ENCODE results near the gene KREMEN2.

KREMEN2 gene

DNA sequence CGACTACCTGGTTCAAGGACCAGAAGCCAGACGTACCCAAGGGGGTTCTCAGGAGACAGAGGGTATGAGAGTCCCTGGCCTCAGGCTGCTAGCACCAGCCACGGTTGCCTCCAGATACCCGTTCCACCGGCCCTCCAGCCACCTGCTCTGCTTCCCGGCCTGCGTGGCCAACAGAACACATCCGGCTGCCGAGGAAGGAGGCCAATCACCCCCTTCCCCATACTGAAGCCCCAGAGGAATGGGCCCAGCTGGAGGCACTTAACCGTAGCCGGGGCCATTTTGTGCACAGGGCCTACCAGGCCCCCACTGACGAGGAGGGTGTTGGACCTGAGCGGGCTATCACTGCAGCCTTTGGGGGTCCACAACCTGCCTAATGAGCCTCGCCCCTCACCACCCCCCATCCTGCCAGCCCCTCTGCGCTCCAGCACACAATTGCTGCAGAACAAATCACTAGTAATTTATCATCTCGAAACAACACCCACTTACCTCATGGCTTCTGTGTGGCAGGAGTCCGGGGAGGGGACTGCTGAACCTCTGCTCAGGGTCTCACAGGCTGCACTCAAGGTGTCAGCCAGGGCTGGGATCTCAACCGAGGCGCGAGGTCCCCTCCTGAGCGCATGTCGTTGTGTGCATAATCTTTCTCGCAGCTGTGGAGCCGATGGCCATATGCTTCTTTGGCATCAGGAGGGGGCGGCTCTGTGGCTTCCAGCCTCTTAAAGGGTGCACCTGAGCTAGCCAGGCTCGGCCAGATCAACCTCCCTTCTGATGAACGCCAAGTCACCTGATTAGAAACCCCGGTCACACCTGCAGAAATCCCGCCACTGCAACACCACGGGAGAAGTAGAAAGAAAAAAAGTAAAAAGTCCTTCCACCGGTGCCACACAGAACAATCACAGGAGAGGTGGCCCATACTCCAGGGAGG, 10.1 kb upstream of the KREMEN2 start:
- DNase-seq (ENCODE audit: low read depth), result no peak
- H3K4me3 ChIP-seq (ENCODE audit: low read depth, low read length), result no peak overlapping the region

GRCh38 chr16:2954656-2955381, 9.3 kb upstream of the KREMEN2 start:
- H3K4me3 ChIP-seq (ENCODE audit: low read depth, low read length), result no peak overlapping the region
- DNase-seq (ENCODE audit: low read depth), result no peak
- TF ChIP-seq, protein P1, sequence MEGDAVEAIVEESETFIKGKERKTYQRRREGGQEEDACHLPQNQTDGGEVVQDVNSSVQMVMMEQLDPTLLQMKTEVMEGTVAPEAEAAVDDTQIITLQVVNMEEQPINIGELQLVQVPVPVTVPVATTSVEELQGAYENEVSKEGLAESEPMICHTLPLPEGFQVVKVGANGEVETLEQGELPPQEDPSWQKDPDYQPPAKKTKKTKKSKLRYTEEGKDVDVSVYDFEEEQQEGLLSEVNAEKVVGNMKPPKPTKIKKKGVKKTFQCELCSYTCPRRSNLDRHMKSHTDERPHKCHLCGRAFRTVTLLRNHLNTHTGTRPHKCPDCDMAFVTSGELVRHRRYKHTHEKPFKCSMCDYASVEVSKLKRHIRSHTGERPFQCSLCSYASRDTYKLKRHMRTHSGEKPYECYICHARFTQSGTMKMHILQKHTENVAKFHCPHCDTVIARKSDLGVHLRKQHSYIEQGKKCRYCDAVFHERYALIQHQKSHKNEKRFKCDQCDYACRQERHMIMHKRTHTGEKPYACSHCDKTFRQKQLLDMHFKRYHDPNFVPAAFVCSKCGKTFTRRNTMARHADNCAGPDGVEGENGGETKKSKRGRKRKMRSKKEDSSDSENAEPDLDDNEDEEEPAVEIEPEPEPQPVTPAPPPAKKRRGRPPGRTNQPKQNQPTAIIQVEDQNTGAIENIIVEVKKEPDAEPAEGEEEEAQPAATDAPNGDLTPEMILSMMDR (IDR thresholded peaks at IDR 0.05; ENCODE audit: low read depth, low read length, missing control alignments), result no peak

More for the DNA sequence above, 10.1 kb upstream of the KREMEN2 start:
- TF ChIP-seq, protein P1 (IDR thresholded peaks at IDR 0.05; ENCODE audit: low read depth, low read length, missing control alignments), result no peak

DNA sequence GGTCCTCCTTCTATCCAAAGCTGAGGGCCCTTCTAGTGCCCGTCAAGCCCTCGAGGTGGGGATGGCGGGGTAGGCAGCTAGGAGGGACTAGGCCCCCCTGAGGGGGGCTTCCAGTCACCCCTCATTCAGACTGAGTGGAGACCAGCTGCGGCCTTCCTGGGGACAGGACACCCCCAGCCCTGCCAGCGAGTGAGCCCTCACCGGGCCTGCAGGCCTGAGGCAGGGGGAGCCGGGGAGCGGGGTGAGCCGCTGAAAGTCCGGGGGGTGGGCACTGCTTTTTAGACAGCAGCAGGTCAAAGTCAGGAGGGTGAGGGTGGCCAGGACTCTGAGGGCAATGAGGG, 8.7 kb upstream of the KREMEN2 start:
- no peak for DNase-seq (ENCODE audit: low read depth)
- no peak overlapping the region for H3K4me3 ChIP-seq (ENCODE audit: low read depth, low read length)
- TF ChIP-seq, protein P1 (IDR thresholded peaks at IDR 0.05; ENCODE audit: low read depth, low read length, missing control alignments), result no peak

DNA sequence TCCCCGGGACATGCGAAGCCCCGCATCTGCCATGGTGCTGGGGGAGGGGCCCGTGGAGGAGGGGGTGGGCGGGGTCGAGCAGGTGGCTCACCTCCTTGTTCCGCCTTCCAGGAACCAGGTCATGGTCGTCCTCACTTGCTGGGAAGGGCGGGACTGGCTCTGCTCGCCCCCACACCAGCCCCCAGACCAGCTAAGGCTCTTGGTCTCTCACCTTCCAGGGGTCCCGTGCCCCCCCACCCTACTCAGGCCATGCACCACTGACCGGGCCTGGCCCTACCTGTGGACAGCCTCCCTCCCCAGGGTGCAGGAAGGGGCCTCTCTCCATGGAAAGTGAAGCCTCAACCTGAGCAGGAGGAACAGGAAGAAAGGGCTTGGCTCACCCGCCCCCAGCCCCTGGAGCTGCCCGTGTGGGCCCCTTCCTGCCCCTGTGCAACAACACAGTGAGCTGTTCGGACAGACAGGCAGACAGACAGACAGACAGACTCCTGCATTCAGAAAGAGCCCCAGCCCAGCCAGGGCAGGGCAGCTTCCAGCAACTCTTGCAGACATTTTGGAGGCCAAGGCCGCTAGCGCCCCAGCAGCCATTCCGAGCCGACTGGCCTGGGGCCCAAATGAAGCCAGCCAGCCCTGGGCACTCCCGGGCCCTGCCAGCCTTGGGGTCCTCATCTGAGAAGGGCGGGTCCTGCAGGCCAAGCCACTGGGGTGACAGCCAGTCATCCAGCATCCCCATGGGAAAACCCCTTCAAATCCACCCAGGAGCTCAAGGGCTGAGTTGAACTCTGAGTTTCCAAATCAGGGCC, 8.1 kb upstream of the KREMEN2 start:
- TF ChIP-seq, protein P1 (IDR thresholded peaks at IDR 0.05; ENCODE audit: low read depth, low read length, missing control alignments), result no peak
- no peak for DNase-seq (ENCODE audit: low read depth)
- no peak overlapping the region for H3K4me3 ChIP-seq (ENCODE audit: low read depth, low read length)

DNA sequence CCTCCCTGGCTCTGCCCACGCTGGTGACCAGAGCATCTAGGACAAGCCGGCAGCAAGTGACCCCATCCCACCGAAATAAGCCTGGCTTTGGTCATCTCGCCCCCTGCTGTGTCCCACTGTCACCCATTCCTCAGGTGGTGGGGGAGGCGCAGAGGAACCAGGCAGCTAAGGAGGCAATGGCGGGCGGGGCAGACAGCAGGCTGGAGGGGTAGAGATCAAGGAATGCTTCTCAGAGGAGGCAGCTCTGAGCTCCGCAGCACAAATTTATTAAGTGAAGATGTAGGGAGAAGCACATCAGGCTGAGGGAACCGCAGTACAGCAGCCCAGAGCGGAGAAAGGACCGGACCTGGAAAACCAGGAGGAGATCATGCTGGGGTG, 7.5 kb upstream of the KREMEN2 start:
- H3K4me3 ChIP-seq (ENCODE audit: low read depth, low read length), result no peak overlapping the region
- TF ChIP-seq, protein P1 (IDR thresholded peaks at IDR 0.05; ENCODE audit: low read depth, low read length, missing control alignments), result no peak
- no peak for DNase-seq (ENCODE audit: low read depth)

GRCh38 chr16:2959206-2959605, 4.9 kb upstream of the KREMEN2 start:
- no peak overlapping the region for H3K4me3 ChIP-seq (ENCODE audit: low read depth, low read length)
- DNase-seq (ENCODE audit: low read depth), result no peak
- TF ChIP-seq, protein P1 (IDR thresholded peaks at IDR 0.05; ENCODE audit: low read depth, low read length, missing control alignments), result no peak

All from GM12864 (cell line).